HL-60 (cell line): ENCODE measurements around the gene ADGRG7.

Source experiments
- DNase-seq, 2 experiments: peaks; one replicate each; pipeline ENCODE4 v3.0.0-alpha.2; 2010 to 2020; ENCODE audit warnings: low read depth in 1 of 2, low spot score in 1 of 2
- H3K27ac ChIP-seq: fragments of 250-450 bp; sonication (Bioruptor Pico); replicated peaks from 2 replicates; pipeline ENCODE4 v1.5.1; 2020; ENCODE audit warnings: mild to moderate bottlenecking, moderate library complexity
- H3K27me3 ChIP-seq: fragments of 250-450 bp; sonication (Bioruptor Pico); 2 replicates; pipeline ENCODE4 v1.5.1; 2021; ENCODE audit warnings: mild to moderate bottlenecking, moderate library complexity; ENCODE audit not compliant: insufficient read depth, poor library complexity, severe bottlenecking
- H3K4me3 ChIP-seq: replicated peaks from 2 replicates; pipeline ENCODE4 v1.5.1; 2011; ENCODE audit warnings: mild to moderate bottlenecking, control low read depth, low read length; ENCODE audit not compliant: insufficient read depth
- CTCF ChIP-seq: IDR thresholded peaks from one replicate; pipeline ENCODE4 v1.5.1; 2011; ENCODE audit warnings: low read length, control low read depth, inconsistent platforms; ENCODE audit not compliant: insufficient read depth
- GABPA ChIP-seq: IDR thresholded peaks from 2 replicates; pipeline ENCODE4 v1.6.1; 2012; ENCODE audit warnings: low read depth
- POLR2AphosphoS5 ChIP-seq: IDR thresholded peaks from 2 replicates; pipeline ENCODE4 v1.6.1; 2012; ENCODE audit warnings: low read depth
- REST ChIP-seq: IDR thresholded peaks from 2 replicates; pipeline ENCODE4 v1.6.1; 2012; ENCODE audit warnings: low read depth; ENCODE audit not compliant: insufficient replicate concordance
- SPI1 ChIP-seq: IDR thresholded peaks from 2 replicates; pipeline ENCODE4 v1.6.1; 2012; ENCODE audit warnings: low read depth, mild to moderate bottlenecking, borderline replicate concordance

The ADGRG7 gene

GRCh38 chr3:100615684-100616083 lies 6.3 kb downstream of the ADGRG7 start:
- H3K27me3 ChIP-seq, result no peaks in the 10 kb centered on the region

GRCh38 chr3:100621251-100621650 lies 11.8 kb downstream of the ADGRG7 start:
- H3K27me3 ChIP-seq, result no peaks in the 10 kb centered on the region
- no peak overlapping the region for H3K27ac ChIP-seq
- no peak overlapping the region for H3K4me3 ChIP-seq
- DNase-seq, result no peak
- TF ChIP-seq SPI1 (no peak), POLR2AphosphoS5 (no peak), GABPA (no peak), CTCF (no peak), REST (no peak)

More at GRCh38 chr3:100615684-100616083, 6.3 kb downstream of the ADGRG7 start:
- H3K27ac ChIP-seq, result no peak overlapping the region
- TF ChIP-seq POLR2AphosphoS5, result no peak
- TF ChIP-seq CTCF, result no peak
- TF ChIP-seq SPI1, result no peak
- no peak for TF ChIP-seq GABPA
- no peak for TF ChIP-seq REST
- no peak overlapping the region for H3K4me3 ChIP-seq
- no peak for DNase-seq

GRCh38 chr3:100627491-100627890 lies 18.1 kb downstream of the ADGRG7 start:
- TF ChIP-seq GABPA (no peak), POLR2AphosphoS5 (no peak), SPI1 (no peak), REST (no peak), CTCF (no peak)
- H3K27me3 ChIP-seq, result peaks cover 3% of the 10 kb centered on the region
- H3K4me3 ChIP-seq, result no peak overlapping the region
- no peak for DNase-seq
- H3K27ac ChIP-seq, result no peak overlapping the region
